Measurements from ENCODE around the gene FPR1. TPM values are rescaled to one million over a fixed set of nuclear protein-coding genes. Genes with fewer than 3 reads are reported as not detected.
A peak's percentile ranks its signal among the peaks of the same experiment; 100 is the strongest.

FPR1 gene, protein sequence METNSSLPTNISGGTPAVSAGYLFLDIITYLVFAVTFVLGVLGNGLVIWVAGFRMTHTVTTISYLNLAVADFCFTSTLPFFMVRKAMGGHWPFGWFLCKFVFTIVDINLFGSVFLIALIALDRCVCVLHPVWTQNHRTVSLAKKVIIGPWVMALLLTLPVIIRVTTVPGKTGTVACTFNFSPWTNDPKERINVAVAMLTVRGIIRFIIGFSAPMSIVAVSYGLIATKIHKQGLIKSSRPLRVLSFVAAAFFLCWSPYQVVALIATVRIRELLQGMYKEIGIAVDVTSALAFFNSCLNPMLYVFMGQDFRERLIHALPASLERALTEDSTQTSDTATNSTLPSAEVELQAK
- total RNA-seq: 1 to 10 TPM in 1 of 2 donors, under 1 TPM in 1; 0.77 to 5.6 TPM

DNA sequence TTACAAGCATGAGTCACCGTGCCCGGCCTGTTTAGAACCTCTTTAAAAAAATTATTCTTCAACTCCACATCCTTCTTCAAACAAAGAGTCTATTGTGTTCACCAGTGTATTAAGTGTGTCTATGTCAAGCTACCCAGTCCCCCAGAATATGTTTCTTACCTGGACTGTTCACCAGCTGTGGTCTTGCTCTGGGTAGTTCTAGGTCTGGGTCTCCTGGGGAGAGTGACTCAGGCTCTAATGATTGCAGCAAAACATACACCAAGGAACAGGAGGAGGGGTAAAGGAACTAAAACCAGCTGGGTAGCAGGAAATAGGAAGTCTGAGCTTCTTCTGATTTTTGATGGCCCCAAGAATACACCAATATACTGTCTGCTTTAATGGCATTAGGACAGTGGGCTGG lies at the start of gene FPR1:
Gene FPR1, minus strand, starts transcription at position 224 of the 400 bp plus-strand sequence. CDS start 4,884 bp downstream, outside the sequence.
- TF ChIP-seq POLR2A (IDR thresholded peaks at IDR 0.05): no peak
- TF ChIP-seq, protein P1, sequence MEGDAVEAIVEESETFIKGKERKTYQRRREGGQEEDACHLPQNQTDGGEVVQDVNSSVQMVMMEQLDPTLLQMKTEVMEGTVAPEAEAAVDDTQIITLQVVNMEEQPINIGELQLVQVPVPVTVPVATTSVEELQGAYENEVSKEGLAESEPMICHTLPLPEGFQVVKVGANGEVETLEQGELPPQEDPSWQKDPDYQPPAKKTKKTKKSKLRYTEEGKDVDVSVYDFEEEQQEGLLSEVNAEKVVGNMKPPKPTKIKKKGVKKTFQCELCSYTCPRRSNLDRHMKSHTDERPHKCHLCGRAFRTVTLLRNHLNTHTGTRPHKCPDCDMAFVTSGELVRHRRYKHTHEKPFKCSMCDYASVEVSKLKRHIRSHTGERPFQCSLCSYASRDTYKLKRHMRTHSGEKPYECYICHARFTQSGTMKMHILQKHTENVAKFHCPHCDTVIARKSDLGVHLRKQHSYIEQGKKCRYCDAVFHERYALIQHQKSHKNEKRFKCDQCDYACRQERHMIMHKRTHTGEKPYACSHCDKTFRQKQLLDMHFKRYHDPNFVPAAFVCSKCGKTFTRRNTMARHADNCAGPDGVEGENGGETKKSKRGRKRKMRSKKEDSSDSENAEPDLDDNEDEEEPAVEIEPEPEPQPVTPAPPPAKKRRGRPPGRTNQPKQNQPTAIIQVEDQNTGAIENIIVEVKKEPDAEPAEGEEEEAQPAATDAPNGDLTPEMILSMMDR (IDR thresholded peaks at IDR 0.05): no peak
- TF ChIP-seq POLR2AphosphoS5 (IDR thresholded peaks at IDR 0.05): no peak
- Histone ChIP-seq H3K4me1 (replicated peaks) (no peaks in the 10 kb centered on the region), H3K36me3 (no peaks in the 10 kb centered on the region), H3K27me3 (replicated peaks; ENCODE audit: insufficient read depth) (no peaks in the 10 kb centered on the region), H3K27ac (no peak within 1 kb of the TSS), H3K4me3 (no peak within 1 kb of the TSS), H3K9me3 (no peaks in the 10 kb centered on the region)
- intact Hi-C loops (cut with DNase I): no loop called here
- DNase-seq (ENCODE audit: low spot score): no peak
- 36% methylated on average over 2 of the region's 2 CpGs for WGBS

DNA sequence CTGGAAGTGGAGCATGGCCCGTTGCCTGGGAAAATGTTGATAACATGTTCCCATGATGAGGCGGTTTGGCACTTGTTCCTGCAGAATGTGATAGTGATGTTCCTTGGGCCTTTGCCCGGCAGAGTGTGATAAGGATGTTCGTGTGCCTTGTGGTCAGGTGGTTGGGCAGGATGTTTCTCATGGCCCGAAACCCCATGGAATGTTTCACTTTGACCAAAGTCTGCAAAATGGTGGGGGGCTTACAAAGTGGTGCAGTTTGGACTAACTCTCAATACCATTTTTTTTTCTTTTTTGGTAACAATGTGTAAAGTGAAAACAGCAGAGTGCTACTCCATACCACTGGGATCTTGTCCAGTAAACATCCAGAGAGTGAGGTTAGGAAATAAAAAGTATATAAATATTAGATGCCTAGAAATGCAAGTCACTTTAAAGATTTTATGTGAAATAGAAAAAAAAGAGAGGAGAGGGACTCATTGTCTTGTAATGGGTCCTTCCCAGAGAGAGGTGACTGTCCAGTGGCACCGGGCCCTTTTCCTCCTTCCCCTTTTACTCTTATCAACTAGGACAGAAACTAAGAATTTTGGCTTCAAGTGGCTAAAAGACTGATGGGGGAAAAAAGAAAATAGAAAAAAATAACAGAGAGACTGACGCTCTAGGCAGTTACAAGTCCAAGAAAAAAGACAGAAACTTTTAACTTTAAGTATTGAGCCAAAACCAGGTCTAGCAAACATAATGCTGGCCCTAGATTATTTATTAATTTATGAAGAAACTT lies 49.0 kb upstream of the FPR1 start:
- H3K4me3 ChIP-seq: no peak overlapping the region
- DNase-seq (ENCODE audit: low spot score): no peak
- H3K4me1 ChIP-seq (replicated peaks): no peaks in the 10 kb centered on the region
- 49% methylated on average over 7 of the region's 7 CpGs for WGBS
- H3K9me3 ChIP-seq: no peaks in the 10 kb centered on the region
- no peaks in the 10 kb centered on the region for H3K27me3 ChIP-seq (replicated peaks; ENCODE audit: insufficient read depth)
- H3K27ac ChIP-seq: no peak overlapping the region
- intact Hi-C loops (cut with DNase I): no loop called here
- TF ChIP-seq POLR2AphosphoS5 (IDR thresholded peaks at IDR 0.05) (peak; percentile 12), POLR2A (IDR thresholded peaks at IDR 0.05) (no peak)
- H3K36me3 ChIP-seq: no peaks in the 10 kb centered on the region

DNA sequence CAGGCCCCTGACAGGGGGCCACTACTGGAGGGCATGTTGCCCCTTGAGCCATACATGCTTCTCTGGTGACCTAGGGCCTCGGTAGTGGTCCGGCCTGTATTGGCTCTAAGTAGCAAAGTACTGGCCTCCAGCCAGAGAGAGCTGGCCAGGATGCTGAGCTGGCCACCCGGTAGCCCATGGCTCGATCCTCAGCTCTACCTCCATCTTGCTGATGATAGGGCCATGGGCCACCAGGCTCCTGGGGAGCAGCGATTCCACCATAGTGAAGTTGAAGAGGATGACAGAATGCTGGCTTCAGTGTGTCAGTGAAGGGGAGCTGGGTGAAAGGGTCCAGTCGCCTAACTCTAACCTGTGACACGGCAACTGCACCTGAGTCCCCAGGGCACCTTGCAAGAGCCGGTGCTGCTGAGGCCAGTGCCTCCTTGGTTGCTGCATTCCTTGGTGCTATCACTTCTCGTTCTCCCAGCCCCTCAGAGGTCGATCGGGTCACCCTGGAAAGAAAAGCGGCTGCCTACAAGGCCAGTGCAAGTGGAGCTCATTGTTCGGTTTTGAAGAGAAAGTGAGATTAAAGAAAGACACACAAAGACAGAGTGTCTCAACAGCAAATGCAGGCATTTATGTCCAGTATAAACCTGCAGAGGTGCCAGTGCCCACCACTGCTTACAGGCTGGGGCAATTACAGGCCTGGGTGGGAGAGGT lies 48.2 kb upstream of the FPR1 start:
- intact Hi-C loops (cut with DNase I): no loop called here
- peak overlapping the region in 1 of 2 donors; percentile 3 for H3K27ac ChIP-seq
- H3K4me3 ChIP-seq: no peak overlapping the region
- no peaks in the 10 kb centered on the region for H3K9me3 ChIP-seq
- H3K36me3 ChIP-seq: no peaks in the 10 kb centered on the region
- DNase-seq (ENCODE audit: low spot score): no peak
- WGBS: 85% methylated on average over 13 of the region's 13 CpGs
- no peaks in the 10 kb centered on the region for H3K4me1 ChIP-seq (replicated peaks)
- no peaks in the 10 kb centered on the region for H3K27me3 ChIP-seq (replicated peaks; ENCODE audit: insufficient read depth)
- TF ChIP-seq POLR2AphosphoS5 (IDR thresholded peaks at IDR 0.05) (no peak), POLR2A (IDR thresholded peaks at IDR 0.05) (no peak)
- TF ChIP-seq, protein P1 (IDR thresholded peaks at IDR 0.05): no peak

DNA sequence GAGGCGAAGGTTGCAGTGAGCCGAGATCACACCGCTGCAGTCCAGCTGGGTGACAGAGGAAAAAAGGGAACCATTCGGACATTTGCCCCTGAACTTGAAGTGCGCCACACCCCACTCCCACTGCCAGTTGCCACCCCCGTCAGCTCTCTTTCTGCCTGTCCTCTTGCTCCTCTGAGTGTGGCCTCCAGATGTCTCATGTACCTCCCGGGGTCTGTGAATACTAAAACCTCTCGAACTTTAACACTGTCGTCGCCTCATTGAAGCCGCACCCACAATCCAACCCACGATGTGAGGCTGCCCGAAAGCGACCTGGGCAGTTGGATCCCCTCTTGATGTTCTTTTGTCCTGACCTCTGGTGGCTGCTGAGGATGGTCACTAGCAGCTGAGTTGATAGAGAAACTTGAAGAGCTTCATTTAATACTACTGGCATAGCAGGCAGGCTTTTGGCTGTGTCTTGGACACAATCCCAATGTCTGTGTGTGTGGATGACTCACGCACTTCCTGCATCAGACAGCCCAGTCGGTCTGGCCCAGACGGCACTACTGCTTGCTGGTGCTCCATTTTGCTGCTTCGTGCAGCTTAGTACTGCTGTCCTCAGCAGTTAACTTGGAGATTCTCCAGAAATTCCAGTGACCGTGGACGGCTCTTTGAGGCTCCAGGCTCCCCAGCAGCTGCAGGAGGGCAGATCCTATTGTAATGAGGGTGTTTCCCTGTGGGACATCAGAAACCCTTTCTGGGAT lies 47.5 kb upstream of the FPR1 start:
- no peaks in the 10 kb centered on the region for H3K9me3 ChIP-seq
- no peaks in the 10 kb centered on the region for H3K27me3 ChIP-seq (replicated peaks; ENCODE audit: insufficient read depth)
- TF ChIP-seq POLR2AphosphoS5 (IDR thresholded peaks at IDR 0.05): peak; percentile 72
- no peak for TF ChIP-seq POLR2A (IDR thresholded peaks at IDR 0.05)
- TF ChIP-seq, protein P1 (IDR thresholded peaks at IDR 0.05): peak in 1 of 4 experiments; percentile 20
- H3K36me3 ChIP-seq: no peaks in the 10 kb centered on the region
- no peaks in the 10 kb centered on the region for H3K4me1 ChIP-seq (replicated peaks)
- H3K27ac ChIP-seq: peak overlapping the region in 1 of 2 donors; percentile 3
- no peak overlapping the region for H3K4me3 ChIP-seq
- peak; percentile 84 for DNase-seq (ENCODE audit: low spot score)
- WGBS: 37% methylated on average over 20 of the region's 20 CpGs
- intact Hi-C loops (cut with DNase I): no loop called here
